Measurements from ENCODE around the gene NEDD4L. TPM values are rescaled to one million over a fixed set of nuclear protein-coding genes. Genes with fewer than 3 reads are reported as not detected.

The NEDD4L gene
- total RNA-seq, 5 donors from 2014 or later (not counting 1 experiment from before 2014, with no cell fraction given), result 4.4 to 10.7 (median 6.7) TPM

- no peak overlapping the region for H3K27ac Mint-ChIP-seq
- POLR2A ChIA-PET, result interaction anchor here in 1 of 2 donors (0.6 kb wide), 1 partner anchor 49 kb away, joined by 3 read pairs; no protein-coding TSS in a partner anchor
- Histone ChIP-seq H3K4me1 (ENCODE audit: control insufficient read depth in 1 of 2, extremely low read depth in 1 of 2, insufficient read depth in 2 of 2, low read length in 2 of 2) (no peaks in the 10 kb centered on the region), H3K4me3 (ENCODE audit: control insufficient read depth in 1 of 2, extremely low read depth in 1 of 2, low read length in 1 of 2) (no peak overlapping the region), H3K36me3 (ENCODE audit: control insufficient read depth in 2 of 2, extremely low read depth in 1 of 2, insufficient read depth in 1 of 2, low read length in 1 of 2) (no peaks in the 10 kb centered on the region), H3K27ac (ENCODE audit: low read length) (no peak overlapping the region), H3K9me3 (no peaks in the 10 kb centered on the region), H3K27me3 (replicated peaks in 1 of 2; ENCODE audit: control insufficient read depth in 2 of 2, extremely low read depth in 1 of 2, insufficient read depth in 2 of 2, low read length in 1 of 2) (no peaks in the 10 kb centered on the region)
- H3K27me3 Mint-ChIP-seq, result peaks cover 0 to 3% of the 10 kb centered on the region in 2 donors
- WGBS (ENCODE audit: insufficient coverage), result 83% methylated on average over 10 of the region's 10 CpGs
- no peaks in the 10 kb centered on the region for H3K4me1 Mint-ChIP-seq
- ATAC-seq (replicated peaks in 1 of 4) (no peak), DNase-seq (no peak)
- H3K4me3 Mint-ChIP-seq, result no peak overlapping the region
- no peaks in the 10 kb centered on the region for H3K9me3 Mint-ChIP-seq
- CTCF ChIA-PET, result interaction anchor here in 1 of 2 donors (1.0 kb wide), 1 partner anchor 24 kb away, joined by 3 read pairs; no protein-coding TSS in a partner anchor
- peaks cover 13% of the 10 kb centered on the region for H3K36me3 Mint-ChIP-seq
Measured at GRCh38 chr18:58354791-58355190, 310.8 kb downstream of the NEDD4L start.

- Histone ChIP-seq H3K27ac (ENCODE audit: low read length) (no peak overlapping the region), H3K4me1 (ENCODE audit: control insufficient read depth in 1 of 2, extremely low read depth in 1 of 2, insufficient read depth in 2 of 2, low read length in 2 of 2) (no peaks in the 10 kb centered on the region), H3K27me3 (replicated peaks in 1 of 2; ENCODE audit: control insufficient read depth in 2 of 2, extremely low read depth in 1 of 2, insufficient read depth in 2 of 2, low read length in 1 of 2) (no peaks in the 10 kb centered on the region), H3K4me3 (ENCODE audit: control insufficient read depth in 1 of 2, extremely low read depth in 1 of 2, low read length in 1 of 2) (no peak overlapping the region), H3K36me3 (ENCODE audit: control insufficient read depth in 2 of 2, extremely low read depth in 1 of 2, insufficient read depth in 1 of 2, low read length in 1 of 2) (no peaks in the 10 kb centered on the region), H3K9me3 (no peaks in the 10 kb centered on the region)
- no peak overlapping the region for H3K4me3 Mint-ChIP-seq
- ATAC-seq (replicated peaks in 1 of 4) (no peak), DNase-seq (no peak)
- H3K27ac Mint-ChIP-seq, result no peak overlapping the region
- H3K27me3 Mint-ChIP-seq, result peaks cover 0 to 3% of the 10 kb centered on the region in 2 donors
- H3K9me3 Mint-ChIP-seq, result no peaks in the 10 kb centered on the region
- CTCF ChIA-PET, result interaction anchor here in 1 of 2 donors (1.0 kb wide), 1 partner anchor 25 kb away, joined by 3 read pairs; no protein-coding TSS in a partner anchor
- no peaks in the 10 kb centered on the region for H3K4me1 Mint-ChIP-seq
- WGBS (ENCODE audit: insufficient coverage), result 87% methylated on average over 8 of the region's 8 CpGs
- POLR2A ChIA-PET, result interaction anchor here in 1 of 2 donors (0.6 kb wide), 1 partner anchor 1005 kb away, joined by 3 read pairs; no protein-coding TSS in a partner anchor
- H3K36me3 Mint-ChIP-seq, result peaks cover 16% of the 10 kb centered on the region
Measured at GRCh38 chr18:58355243-58355642, 311.2 kb downstream of the NEDD4L start.

GRCh38 chr18:58359218-58359617 is 315.2 kb downstream of the NEDD4L start:
- CTCF ChIA-PET, result no interaction called here
- H3K4me3 Mint-ChIP-seq, result no peak overlapping the region
- H3K27ac Mint-ChIP-seq, result no peak overlapping the region
- Histone ChIP-seq H3K27ac (ENCODE audit: low read length) (no peak overlapping the region), H3K9me3 (no peaks in the 10 kb centered on the region), H3K4me3 (ENCODE audit: control insufficient read depth in 1 of 2, extremely low read depth in 1 of 2, low read length in 1 of 2) (no peak overlapping the region), H3K36me3 (ENCODE audit: control insufficient read depth in 2 of 2, extremely low read depth in 1 of 2, insufficient read depth in 1 of 2, low read length in 1 of 2) (no peaks in the 10 kb centered on the region), H3K27me3 (replicated peaks in 1 of 2; ENCODE audit: control insufficient read depth in 2 of 2, extremely low read depth in 1 of 2, insufficient read depth in 2 of 2, low read length in 1 of 2) (no peaks in the 10 kb centered on the region), H3K4me1 (ENCODE audit: control insufficient read depth in 1 of 2, extremely low read depth in 1 of 2, insufficient read depth in 2 of 2, low read length in 2 of 2) (no peaks in the 10 kb centered on the region)
- DNase-seq (no peak), ATAC-seq (replicated peaks in 1 of 4) (no peak)
- POLR2A ChIA-PET, result no interaction called here
- no peaks in the 10 kb centered on the region for H3K9me3 Mint-ChIP-seq
- no peaks in the 10 kb centered on the region for H3K4me1 Mint-ChIP-seq
- WGBS (ENCODE audit: insufficient coverage), result no CpG with 5 or more reads among the region's 3 CpGs
- peaks cover 0 to 3% of the 10 kb centered on the region in 2 donors for H3K27me3 Mint-ChIP-seq
- H3K36me3 Mint-ChIP-seq, result peaks cover 3% of the 10 kb centered on the region

- no peaks in the 10 kb centered on the region for H3K27me3 ChIP-seq (replicated peaks in 1 of 2; ENCODE audit: control insufficient read depth in 2 of 2, extremely low read depth in 1 of 2, insufficient read depth in 2 of 2, low read length in 1 of 2)
- no CpG with 5 or more reads among the region's 1 CpG for WGBS (ENCODE audit: insufficient coverage)
- ATAC-seq (replicated peaks in 1 of 4), result no peak
- Mint-ChIP-seq H3K27ac (no peak overlapping the region), H3K4me1 (no peaks in the 10 kb centered on the region), H3K4me3 (no peak overlapping the region), H3K36me3 (peaks cover 3% of the 10 kb centered on the region), H3K9me3 (no peaks in the 10 kb centered on the region), H3K27me3 (no peaks in the 10 kb centered on the region)
- no peaks in the 10 kb centered on the region for H3K9me3 ChIP-seq
- H3K27ac ChIP-seq (ENCODE audit: low read length), result no peak overlapping the region
- POLR2A ChIA-PET, result no interaction called here
- DNase-seq, result no peak
- no peaks in the 10 kb centered on the region for H3K4me1 ChIP-seq (ENCODE audit: control insufficient read depth in 1 of 2, extremely low read depth in 1 of 2, insufficient read depth in 2 of 2, low read length in 2 of 2)
- H3K36me3 ChIP-seq (ENCODE audit: control insufficient read depth in 2 of 2, extremely low read depth in 1 of 2, insufficient read depth in 1 of 2, low read length in 1 of 2), result no peaks in the 10 kb centered on the region
- H3K4me3 ChIP-seq (ENCODE audit: control insufficient read depth in 1 of 2, extremely low read depth in 1 of 2, low read length in 1 of 2), result no peak overlapping the region
- CTCF ChIA-PET, result no interaction called here
Measured at GRCh38 chr18:58359620-58360019, 315.6 kb downstream of the NEDD4L start.

- no peaks in the 10 kb centered on the region for H3K9me3 ChIP-seq
- H3K27me3 ChIP-seq (replicated peaks in 1 of 2; ENCODE audit: control insufficient read depth in 2 of 2, extremely low read depth in 1 of 2, insufficient read depth in 2 of 2, low read length in 1 of 2), result no peaks in the 10 kb centered on the region
- no peaks in the 10 kb centered on the region for H3K36me3 ChIP-seq (ENCODE audit: control insufficient read depth in 2 of 2, extremely low read depth in 1 of 2, insufficient read depth in 1 of 2, low read length in 1 of 2)
- ChIA-PET POLR2A (no interaction called here), CTCF (no interaction called here)
- H3K27ac ChIP-seq (ENCODE audit: low read length), result no peak overlapping the region
- peaks cover 3% of the 10 kb centered on the region for H3K36me3 Mint-ChIP-seq
- ATAC-seq (replicated peaks in 1 of 4) (no peak), DNase-seq (no peak)
- no peaks in the 10 kb centered on the region for H3K9me3 Mint-ChIP-seq
- WGBS (ENCODE audit: insufficient coverage), result no CpG with 5 or more reads among the region's 2 CpGs
- no peaks in the 10 kb centered on the region for H3K27me3 Mint-ChIP-seq
- H3K4me3 Mint-ChIP-seq, result no peak overlapping the region
- H3K4me1 Mint-ChIP-seq, result no peaks in the 10 kb centered on the region
- H3K4me3 ChIP-seq (ENCODE audit: control insufficient read depth in 1 of 2, extremely low read depth in 1 of 2, low read length in 1 of 2), result no peak overlapping the region
- no peaks in the 10 kb centered on the region for H3K4me1 ChIP-seq (ENCODE audit: control insufficient read depth in 1 of 2, extremely low read depth in 1 of 2, insufficient read depth in 2 of 2, low read length in 2 of 2)
- H3K27ac Mint-ChIP-seq, result no peak overlapping the region
Measured at GRCh38 chr18:58360324-58360723, 316.3 kb downstream of the NEDD4L start.

- POLR2A ChIA-PET, result no interaction called here
- 87% methylated on average over 4 of the region's 5 CpGs for WGBS (ENCODE audit: insufficient coverage)
- H3K27me3 ChIP-seq (replicated peaks in 1 of 2; ENCODE audit: control insufficient read depth in 2 of 2, extremely low read depth in 1 of 2, insufficient read depth in 2 of 2, low read length in 1 of 2), result no peaks in the 10 kb centered on the region
- H3K27ac ChIP-seq (ENCODE audit: low read length), result no peak overlapping the region
- CTCF ChIA-PET, result no interaction called here
- Mint-ChIP-seq H3K9me3 (no peaks in the 10 kb centered on the region), H3K4me3 (no peak overlapping the region), H3K36me3 (peaks cover 3% of the 10 kb centered on the region), H3K27ac (no peak overlapping the region), H3K27me3 (no peaks in the 10 kb centered on the region), H3K4me1 (no peaks in the 10 kb centered on the region)
- no peak overlapping the region for H3K4me3 ChIP-seq (ENCODE audit: control insufficient read depth in 1 of 2, extremely low read depth in 1 of 2, low read length in 1 of 2)
- DNase-seq, result no peak
- no peaks in the 10 kb centered on the region for H3K9me3 ChIP-seq
- no peak for ATAC-seq (replicated peaks in 1 of 4)
- H3K4me1 ChIP-seq (ENCODE audit: control insufficient read depth in 1 of 2, extremely low read depth in 1 of 2, insufficient read depth in 2 of 2, low read length in 2 of 2), result no peaks in the 10 kb centered on the region
- no peaks in the 10 kb centered on the region for H3K36me3 ChIP-seq (ENCODE audit: control insufficient read depth in 2 of 2, extremely low read depth in 1 of 2, insufficient read depth in 1 of 2, low read length in 1 of 2)
Measured at GRCh38 chr18:58361212-58361611, 317.2 kb downstream of the NEDD4L start.

GRCh38 chr18:58362027-58362575 is 318.1 kb downstream of the NEDD4L start:
- CTCF ChIA-PET, result no interaction called here
- Histone ChIP-seq H3K4me1 (ENCODE audit: control insufficient read depth in 1 of 2, extremely low read depth in 1 of 2, insufficient read depth in 2 of 2, low read length in 2 of 2) (no peaks in the 10 kb centered on the region), H3K9me3 (no peaks in the 10 kb centered on the region), H3K27ac (ENCODE audit: low read length) (no peak overlapping the region), H3K36me3 (ENCODE audit: control insufficient read depth in 2 of 2, extremely low read depth in 1 of 2, insufficient read depth in 1 of 2, low read length in 1 of 2) (no peaks in the 10 kb centered on the region), H3K4me3 (ENCODE audit: control insufficient read depth in 1 of 2, extremely low read depth in 1 of 2, low read length in 1 of 2) (no peak overlapping the region), H3K27me3 (replicated peaks in 1 of 2; ENCODE audit: control insufficient read depth in 2 of 2, extremely low read depth in 1 of 2, insufficient read depth in 2 of 2, low read length in 1 of 2) (no peaks in the 10 kb centered on the region)
- Mint-ChIP-seq H3K27ac (no peak overlapping the region), H3K9me3 (no peaks in the 10 kb centered on the region), H3K27me3 (no peaks in the 10 kb centered on the region), H3K4me1 (no peaks in the 10 kb centered on the region), H3K36me3 (peaks cover 3% of the 10 kb centered on the region), H3K4me3 (no peak overlapping the region)
- WGBS (ENCODE audit: insufficient coverage), result 67% methylated on average over 3 of the region's 8 CpGs
- DNase-seq (no peak), ATAC-seq (replicated peaks in 1 of 4) (no peak)
- POLR2A ChIA-PET, result no interaction called here

Measured in T-cell (primary cell).